Liver (tissue), 9 donors: ENCODE results near the gene SLC9A4. TPM values are rescaled to one million over a fixed set of nuclear protein-coding genes. Genes with fewer than 3 reads are reported as not detected.

Experiments
- DNase-seq: peaks from one replicate; pipeline ENCODE4 v3.0.0-alpha.2; 2017; ENCODE audit warnings: low spot score
- H3K27ac ChIP-seq, 2 donors: one replicate each; pipeline ENCODE4 v1.7.0; 2013; ENCODE audit warnings: inconsistent platforms in 2 of 2, low read length in 2 of 2, control low read depth in 1 of 2, low read depth in 1 of 2, mild to moderate bottlenecking in 1 of 2
- H3K27me3 ChIP-seq, 4 donors: one replicate each; pipeline versions ENCODE4 v1.6.1 to v1.7.0; 2013; ENCODE audit warnings: low read length in 3 of 4, inconsistent platforms in 1 of 4, mild to moderate bottlenecking in 1 of 4, moderate library complexity in 1 of 4; ENCODE audit not compliant: control insufficient read depth in 4 of 4, insufficient read depth in 4 of 4
- H3K36me3 ChIP-seq, 4 donors: one replicate each; pipeline versions ENCODE4 v1.6.1 to v1.7.0; 2013; ENCODE audit warnings: low read length in 3 of 4, mild to moderate bottlenecking in 3 of 4, low read depth in 1 of 4, moderate library complexity in 1 of 4; ENCODE audit not compliant: control insufficient read depth in 4 of 4, insufficient read depth in 3 of 4
- H3K4me1 ChIP-seq, 4 donors: one replicate each; pipeline versions ENCODE4 v1.6.1 to v1.7.0; 2013; ENCODE audit warnings: low read length in 3 of 4, mild to moderate bottlenecking in 3 of 4, moderate library complexity in 1 of 4; ENCODE audit not compliant: control insufficient read depth in 4 of 4, insufficient read depth in 4 of 4
- H3K4me3 ChIP-seq, 3 donors: one replicate each; pipeline versions ENCODE4 v1.6.1 to v1.7.0; 2013; ENCODE audit warnings: low read length in 3 of 3, control low read depth in 1 of 3, low read depth in 1 of 3, mild to moderate bottlenecking in 1 of 3
- H3K9ac ChIP-seq, 2 donors: one replicate each; pipeline ENCODE4 v1.7.0; 2013; ENCODE audit warnings: low read length in 2 of 2, mild to moderate bottlenecking in 2 of 2, moderate library complexity in 2 of 2, control low read depth in 1 of 2, low read depth in 1 of 2
- H3K9me3 ChIP-seq, 4 donors: one replicate each; pipeline versions ENCODE4 v1.6.1 to v1.7.0; 2013; ENCODE audit warnings: low read length in 3 of 4; ENCODE audit not compliant: control insufficient read depth in 4 of 4
- EGR1 ChIP-seq, 2 donors: IDR thresholded peaks; 2 replicates each; pipeline ENCODE4 v1.6.1; 2016 to 2018; ENCODE audit warnings: antibody characterized with exemption in 2 of 2, low read depth in 2 of 2
- FOXA1 ChIP-seq: IDR thresholded peaks from 2 replicates; pipeline ENCODE4 v1.6.1; 2016; ENCODE audit warnings: antibody characterized with exemption
- FOXA2 ChIP-seq: IDR thresholded peaks from 2 replicates; pipeline ENCODE4 v1.6.1; 2016; ENCODE audit warnings: antibody characterized with exemption
- GABPA ChIP-seq, 2 donors: IDR thresholded peaks in 1 of 2; conservative IDR thresholded peaks in 1 of 2; 2 replicates each; pipeline ENCODE4 v1.6.1; 2016; ENCODE audit warnings: antibody characterized with exemption in 2 of 2, mild to moderate bottlenecking in 1 of 2, moderate library complexity in 1 of 2
- HNF4A ChIP-seq, 2 donors: conservative IDR thresholded peaks; 2 replicates each; pipeline ENCODE4 v1.6.1; 2016; ENCODE audit warnings: antibody characterized with exemption in 2 of 2, mild to moderate bottlenecking in 2 of 2
- HNF4G ChIP-seq: IDR thresholded peaks from 2 replicates; pipeline ENCODE4 v1.6.1; 2016; ENCODE audit warnings: antibody characterized with exemption
- JUND ChIP-seq, 2 donors: IDR thresholded peaks; 2 replicates each; pipeline ENCODE4 v1.6.1; 2016; ENCODE audit warnings: antibody characterized with exemption in 2 of 2
- NR2F2 ChIP-seq: IDR thresholded peaks from 2 replicates; pipeline ENCODE4 v1.6.1; 2016; ENCODE audit warnings: antibody characterized with exemption
- RAD21 ChIP-seq, 2 donors: IDR thresholded peaks; 2 replicates each; pipeline ENCODE4 v1.6.1; 2016; ENCODE audit warnings: antibody characterized with exemption in 2 of 2, mild to moderate bottlenecking in 2 of 2
- RXRA ChIP-seq, 2 donors: IDR thresholded peaks; 2 replicates each; pipeline ENCODE4 v1.6.1; 2017 to 2018; ENCODE audit warnings: antibody characterized with exemption in 2 of 2, mild to moderate bottlenecking in 1 of 2
- SP1 ChIP-seq: IDR thresholded peaks from 2 replicates; pipeline ENCODE4 v1.6.1; 2018; ENCODE audit warnings: antibody characterized with exemption, mild to moderate bottlenecking
- TAF1 ChIP-seq: conservative IDR thresholded peaks from 2 replicates; pipeline ENCODE4 v1.6.1; 2016; ENCODE audit warnings: antibody characterized with exemption, mild to moderate bottlenecking
- YY1 ChIP-seq: IDR thresholded peaks from 2 replicates; pipeline ENCODE4 v1.6.1; 2016; ENCODE audit warnings: antibody characterized with exemption, mild to moderate bottlenecking
- WGBS: extraction: QIAGEN DNeasy Blood & Tissue Kit; methylation state at CpG from one replicate; pipeline ENCODE4 v1.1.7; 2013; 5-methylcytosine and 5-hydroxymethylcytosine counted together
- polyA plus RNA-seq, 2 donors: library from polyadenylated mRNA; stranded (reverse) in 1 of 2; unstranded in 1 of 2; fragments of 200-250 nt in 1 of 2; fragments of >200 nt in 1 of 2; fragmentation: Nextera tagmentation in 1 of 2; extraction: Ambion mirVana in 1 of 2; gene quantifications; one replicate each; pipeline versions ENCODE4 v1.2.1 to v1.2.3, GENCODE V29; 2013 to 2015
- total RNA-seq, 2 donors: library from RNA; depleted of rRNA; stranded (reverse); fragments of >200 nt; gene quantifications; one replicate each; pipeline ENCODE4 v1.2.3, GENCODE V29; 2014
- TF ChIP-seq, protein P1 (sequence below): IDR thresholded peaks from 2 replicates; pipeline ENCODE4 v1.6.1; 2016; ENCODE audit warnings: antibody characterized with exemption
- TF ChIP-seq, protein P2 (sequence below): IDR thresholded peaks from 2 replicates; pipeline ENCODE4 v1.6.1; 2016; ENCODE audit warnings: antibody characterized with exemption
- TF ChIP-seq, protein P3 (sequence below): IDR thresholded peaks from 2 replicates; pipeline ENCODE4 v1.6.1; 2016; ENCODE audit warnings: antibody characterized with exemption, mild to moderate bottlenecking
- TF ChIP-seq, protein P4 (sequence below): IDR thresholded peaks from 2 replicates; pipeline ENCODE4 v1.6.1; 2016; ENCODE audit warnings: antibody characterized with exemption
- TF ChIP-seq, protein P5 (sequence below): fragments of 150-350 bp; IDR thresholded peaks from 2 replicates; pipeline ENCODE4 v1.5.1; 2017; ENCODE audit warnings: improper control_type of control experiment, low read depth, low read length; ENCODE audit not compliant: missing input control
- donor health status: healthy.
- donor health status: healthy.
- donor health status: healthy.
- donor health status: healthy.
- donor health status: healthy.

The SLC9A4 gene
- total and polyA plus RNA-seq, 4 donors = not detected

DNA sequence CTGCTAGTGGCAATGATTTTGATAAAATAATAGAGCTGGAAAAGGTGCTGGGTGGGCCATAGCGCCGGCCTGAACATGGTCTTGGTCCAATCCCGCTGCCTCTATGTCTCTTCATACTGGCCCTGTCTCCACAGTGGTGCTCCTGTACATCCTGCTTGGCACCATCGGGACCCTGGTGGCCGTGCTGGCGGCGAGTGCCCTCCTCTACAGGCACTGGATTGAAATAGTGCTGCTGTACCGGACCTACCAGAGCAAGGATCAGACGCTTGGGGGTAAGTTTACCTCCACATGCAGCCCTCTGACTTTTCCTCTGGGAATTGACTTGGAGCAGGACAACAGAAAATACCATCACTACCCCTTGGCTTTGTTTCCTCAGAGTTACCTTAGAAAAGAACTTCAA is 26.1 kb upstream of the SLC9A4 start:
- Histone ChIP-seq H3K27ac (no peak overlapping the region), H3K4me3 (no peak overlapping the region), H3K36me3 (no peaks in the 10 kb centered on the region), H3K9me3 (no peaks in the 10 kb centered on the region), H3K4me1 (no peaks in the 10 kb centered on the region), H3K27me3 (no peaks in the 10 kb centered on the region), H3K9ac (no peak overlapping the region)
- 96% methylated on average over 9 of the region's 9 CpGs for WGBS
- TF ChIP-seq, protein P1, sequence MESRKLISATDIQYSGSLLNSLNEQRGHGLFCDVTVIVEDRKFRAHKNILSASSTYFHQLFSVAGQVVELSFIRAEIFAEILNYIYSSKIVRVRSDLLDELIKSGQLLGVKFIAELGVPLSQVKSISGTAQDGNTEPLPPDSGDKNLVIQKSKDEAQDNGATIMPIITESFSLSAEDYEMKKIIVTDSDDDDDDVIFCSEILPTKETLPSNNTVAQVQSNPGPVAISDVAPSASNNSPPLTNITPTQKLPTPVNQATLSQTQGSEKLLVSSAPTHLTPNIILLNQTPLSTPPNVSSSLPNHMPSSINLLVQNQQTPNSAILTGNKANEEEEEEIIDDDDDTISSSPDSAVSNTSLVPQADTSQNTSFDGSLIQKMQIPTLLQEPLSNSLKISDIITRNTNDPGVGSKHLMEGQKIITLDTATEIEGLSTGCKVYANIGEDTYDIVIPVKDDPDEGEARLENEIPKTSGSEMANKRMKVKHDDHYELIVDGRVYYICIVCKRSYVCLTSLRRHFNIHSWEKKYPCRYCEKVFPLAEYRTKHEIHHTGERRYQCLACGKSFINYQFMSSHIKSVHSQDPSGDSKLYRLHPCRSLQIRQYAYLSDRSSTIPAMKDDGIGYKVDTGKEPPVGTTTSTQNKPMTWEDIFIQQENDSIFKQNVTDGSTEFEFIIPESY = no peak
- TF ChIP-seq YY1 (no peak), NR2F2 (no peak), HNF4A (conservative IDR thresholded peaks at IDR 0.05) (no peak), RAD21 (IDR thresholded peaks at IDR 0.05) (no peak), EGR1 (IDR thresholded peaks at IDR 0.05; ENCODE audit: low read depth in 2 of 2) (no peak), FOXA2 (no peak), RXRA (IDR thresholded peaks at IDR 0.05) (no peak), TAF1 (no peak), GABPA (IDR thresholded peaks at IDR 0.05 in 1 of 2, conservative IDR thresholded peaks at IDR 0.05 in 1 of 2) (no peak), SP1 (no peak), FOXA1 (no peak), JUND (IDR thresholded peaks at IDR 0.05) (no peak), HNF4G (no peak)
- TF ChIP-seq, protein P2, sequence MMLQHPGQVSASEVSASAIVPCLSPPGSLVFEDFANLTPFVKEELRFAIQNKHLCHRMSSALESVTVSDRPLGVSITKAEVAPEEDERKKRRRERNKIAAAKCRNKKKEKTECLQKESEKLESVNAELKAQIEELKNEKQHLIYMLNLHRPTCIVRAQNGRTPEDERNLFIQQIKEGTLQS = no peak
- TF ChIP-seq, protein P3, sequence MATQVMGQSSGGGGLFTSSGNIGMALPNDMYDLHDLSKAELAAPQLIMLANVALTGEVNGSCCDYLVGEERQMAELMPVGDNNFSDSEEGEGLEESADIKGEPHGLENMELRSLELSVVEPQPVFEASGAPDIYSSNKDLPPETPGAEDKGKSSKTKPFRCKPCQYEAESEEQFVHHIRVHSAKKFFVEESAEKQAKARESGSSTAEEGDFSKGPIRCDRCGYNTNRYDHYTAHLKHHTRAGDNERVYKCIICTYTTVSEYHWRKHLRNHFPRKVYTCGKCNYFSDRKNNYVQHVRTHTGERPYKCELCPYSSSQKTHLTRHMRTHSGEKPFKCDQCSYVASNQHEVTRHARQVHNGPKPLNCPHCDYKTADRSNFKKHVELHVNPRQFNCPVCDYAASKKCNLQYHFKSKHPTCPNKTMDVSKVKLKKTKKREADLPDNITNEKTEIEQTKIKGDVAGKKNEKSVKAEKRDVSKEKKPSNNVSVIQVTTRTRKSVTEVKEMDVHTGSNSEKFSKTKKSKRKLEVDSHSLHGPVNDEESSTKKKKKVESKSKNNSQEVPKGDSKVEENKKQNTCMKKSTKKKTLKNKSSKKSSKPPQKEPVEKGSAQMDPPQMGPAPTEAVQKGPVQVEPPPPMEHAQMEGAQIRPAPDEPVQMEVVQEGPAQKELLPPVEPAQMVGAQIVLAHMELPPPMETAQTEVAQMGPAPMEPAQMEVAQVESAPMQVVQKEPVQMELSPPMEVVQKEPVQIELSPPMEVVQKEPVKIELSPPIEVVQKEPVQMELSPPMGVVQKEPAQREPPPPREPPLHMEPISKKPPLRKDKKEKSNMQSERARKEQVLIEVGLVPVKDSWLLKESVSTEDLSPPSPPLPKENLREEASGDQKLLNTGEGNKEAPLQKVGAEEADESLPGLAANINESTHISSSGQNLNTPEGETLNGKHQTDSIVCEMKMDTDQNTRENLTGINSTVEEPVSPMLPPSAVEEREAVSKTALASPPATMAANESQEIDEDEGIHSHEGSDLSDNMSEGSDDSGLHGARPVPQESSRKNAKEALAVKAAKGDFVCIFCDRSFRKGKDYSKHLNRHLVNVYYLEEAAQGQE = no peak
- TF ChIP-seq, protein P4, sequence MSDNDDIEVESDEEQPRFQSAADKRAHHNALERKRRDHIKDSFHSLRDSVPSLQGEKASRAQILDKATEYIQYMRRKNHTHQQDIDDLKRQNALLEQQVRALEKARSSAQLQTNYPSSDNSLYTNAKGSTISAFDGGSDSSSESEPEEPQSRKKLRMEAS = no peak
- TF ChIP-seq, protein P5, sequence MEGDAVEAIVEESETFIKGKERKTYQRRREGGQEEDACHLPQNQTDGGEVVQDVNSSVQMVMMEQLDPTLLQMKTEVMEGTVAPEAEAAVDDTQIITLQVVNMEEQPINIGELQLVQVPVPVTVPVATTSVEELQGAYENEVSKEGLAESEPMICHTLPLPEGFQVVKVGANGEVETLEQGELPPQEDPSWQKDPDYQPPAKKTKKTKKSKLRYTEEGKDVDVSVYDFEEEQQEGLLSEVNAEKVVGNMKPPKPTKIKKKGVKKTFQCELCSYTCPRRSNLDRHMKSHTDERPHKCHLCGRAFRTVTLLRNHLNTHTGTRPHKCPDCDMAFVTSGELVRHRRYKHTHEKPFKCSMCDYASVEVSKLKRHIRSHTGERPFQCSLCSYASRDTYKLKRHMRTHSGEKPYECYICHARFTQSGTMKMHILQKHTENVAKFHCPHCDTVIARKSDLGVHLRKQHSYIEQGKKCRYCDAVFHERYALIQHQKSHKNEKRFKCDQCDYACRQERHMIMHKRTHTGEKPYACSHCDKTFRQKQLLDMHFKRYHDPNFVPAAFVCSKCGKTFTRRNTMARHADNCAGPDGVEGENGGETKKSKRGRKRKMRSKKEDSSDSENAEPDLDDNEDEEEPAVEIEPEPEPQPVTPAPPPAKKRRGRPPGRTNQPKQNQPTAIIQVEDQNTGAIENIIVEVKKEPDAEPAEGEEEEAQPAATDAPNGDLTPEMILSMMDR = no peak
- no peak for DNase-seq
